ENCODE results near the gene HEATR1.
"Not testable (repeated sequence)": the region's sequence is repeated elsewhere in the genome, so short reads cannot be mapped to it uniquely, and the experiment has no call there.

Gene HEATR1

DNA sequence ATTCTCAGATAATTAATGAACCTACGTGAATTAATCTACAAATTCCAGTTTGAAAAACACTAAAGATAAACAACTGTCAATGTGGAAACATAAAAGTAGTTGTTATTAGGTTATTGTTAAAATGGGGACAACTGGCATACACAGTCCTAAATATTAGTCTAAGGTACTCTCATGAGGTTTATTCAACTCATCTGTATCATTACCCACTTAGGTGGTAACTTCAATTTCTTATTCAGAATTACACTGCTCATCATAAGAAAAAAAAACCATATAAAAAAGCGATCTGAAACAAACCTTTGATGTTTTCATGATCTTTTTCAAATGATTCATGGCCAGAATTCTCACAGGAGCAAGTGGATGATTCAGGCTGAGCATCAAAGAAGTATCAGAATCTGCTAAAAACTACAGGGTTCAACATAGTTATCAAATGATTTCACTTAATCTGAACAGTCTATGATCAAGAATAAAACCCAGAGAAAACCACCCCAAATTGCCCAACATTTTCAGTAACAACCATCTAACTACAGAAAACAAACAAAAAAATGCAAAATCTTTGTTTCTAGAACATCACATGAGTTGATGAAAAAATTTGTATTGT lies 13.7 kb downstream of the HEATR1 start:
- no peak for DNase-seq

- no peak for DNase-seq
These were observed 14.8 kb downstream of the HEATR1 start for GRCh38 chr1:236589531-236589930.

DNA sequence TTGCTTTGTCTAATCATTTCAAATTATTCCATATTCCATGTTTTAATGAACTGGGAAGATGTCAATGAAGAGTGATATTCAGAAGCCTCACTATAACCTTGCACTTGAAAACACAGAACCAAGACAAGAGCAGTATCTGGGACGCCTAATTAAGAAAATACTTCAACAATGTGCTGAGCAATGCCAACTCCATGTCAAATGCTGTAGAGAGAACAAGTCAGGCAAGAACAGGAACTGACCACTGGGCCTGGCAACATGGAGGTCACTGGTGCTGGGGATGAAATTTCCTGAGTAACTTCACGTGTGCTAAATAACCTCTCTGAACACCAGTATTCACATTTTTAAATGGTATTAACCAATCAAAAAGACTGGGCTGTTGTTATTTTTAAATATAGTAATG lies 22.8 kb downstream of the HEATR1 start:
- no peak for DNase-seq

DNA sequence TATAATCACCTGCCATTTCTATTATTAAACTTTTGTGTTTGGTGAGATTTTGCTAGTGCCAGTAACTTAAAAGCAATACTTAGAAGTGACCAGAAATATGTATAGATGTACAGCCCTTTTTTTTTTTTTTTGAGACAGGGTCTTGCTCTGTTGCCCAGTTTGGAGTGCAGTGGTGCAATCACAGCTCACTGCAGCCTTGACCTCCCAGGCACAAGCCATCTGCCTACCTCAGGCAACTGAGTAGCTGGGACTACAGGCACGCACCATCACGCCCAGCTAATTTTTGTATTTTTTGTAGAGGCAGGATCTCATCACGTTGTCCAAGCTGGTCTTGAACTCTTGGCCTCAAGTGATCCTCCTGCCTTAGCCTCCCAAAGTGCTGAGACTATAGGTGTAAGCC lies 23.9 kb downstream of the HEATR1 start:
- DNase-seq, result not testable (repeated sequence)

GRCh38 chr1:236578661-236579060 lies 25.7 kb downstream of the HEATR1 start:
- DNase-seq, result no peak

DNA sequence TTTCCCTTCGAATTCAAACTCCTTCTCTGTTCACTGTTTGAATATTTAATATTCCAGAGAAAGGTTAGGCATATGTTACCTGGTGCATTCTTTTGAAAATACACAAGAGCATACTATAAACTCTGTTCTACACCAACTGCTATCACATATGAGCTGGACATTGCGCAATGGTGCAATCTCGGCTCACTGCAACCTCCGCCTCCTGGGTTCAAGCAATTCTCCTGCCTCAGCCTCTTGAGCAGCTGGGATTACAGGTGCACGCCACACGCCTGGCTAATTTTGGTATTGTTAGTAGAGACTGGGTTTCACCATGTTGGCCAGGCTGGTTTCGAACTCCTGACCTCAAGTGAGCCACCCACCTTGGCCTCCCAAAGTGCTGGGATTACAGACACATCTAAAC lies 27.3 kb downstream of the HEATR1 start:
- DNase-seq, result not testable (repeated sequence)

GRCh38 chr1:236576004-236576403 lies 28.3 kb downstream of the HEATR1 start:
- no peak for DNase-seq

- no peak for DNase-seq
These were observed 28.8 kb downstream of the HEATR1 start for GRCh38 chr1:236575523-236575922.

DNA sequence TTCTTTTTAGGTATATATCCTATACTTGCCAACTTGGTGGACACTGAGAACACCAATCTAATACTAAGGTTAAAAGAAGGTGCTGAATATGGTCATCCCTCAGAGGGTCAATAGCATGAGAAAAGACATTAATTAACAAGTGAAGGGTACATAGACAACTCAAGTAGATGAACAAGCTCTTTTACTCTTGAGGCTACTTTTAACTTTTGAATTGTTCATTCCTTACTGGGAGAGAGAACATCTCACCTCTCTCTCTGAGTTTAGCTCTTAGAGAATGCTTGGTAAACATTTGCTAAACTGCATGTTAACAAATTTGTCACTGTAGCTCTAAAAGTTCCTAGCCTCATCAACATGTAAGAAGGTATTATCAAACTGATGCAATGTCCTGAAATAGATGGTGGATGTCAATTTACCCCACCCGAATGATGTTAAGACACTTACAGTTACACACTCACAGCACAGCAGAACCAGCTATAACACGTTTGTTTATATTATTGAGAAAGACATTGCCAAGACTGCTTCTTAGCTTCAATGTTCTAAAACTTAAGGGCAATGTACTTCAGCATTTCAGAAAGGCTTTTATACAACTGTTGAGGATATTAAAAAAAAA lies 35.9 kb downstream of the HEATR1 start:
- no peak for DNase-seq

GRCh38 chr1:236565530-236565929 lies 38.8 kb downstream of the HEATR1 start:
- DNase-seq, result no peak

GRCh38 chr1:236561976-236562375 lies 42.3 kb downstream of the HEATR1 start:
- DNase-seq, result no peak

DNA sequence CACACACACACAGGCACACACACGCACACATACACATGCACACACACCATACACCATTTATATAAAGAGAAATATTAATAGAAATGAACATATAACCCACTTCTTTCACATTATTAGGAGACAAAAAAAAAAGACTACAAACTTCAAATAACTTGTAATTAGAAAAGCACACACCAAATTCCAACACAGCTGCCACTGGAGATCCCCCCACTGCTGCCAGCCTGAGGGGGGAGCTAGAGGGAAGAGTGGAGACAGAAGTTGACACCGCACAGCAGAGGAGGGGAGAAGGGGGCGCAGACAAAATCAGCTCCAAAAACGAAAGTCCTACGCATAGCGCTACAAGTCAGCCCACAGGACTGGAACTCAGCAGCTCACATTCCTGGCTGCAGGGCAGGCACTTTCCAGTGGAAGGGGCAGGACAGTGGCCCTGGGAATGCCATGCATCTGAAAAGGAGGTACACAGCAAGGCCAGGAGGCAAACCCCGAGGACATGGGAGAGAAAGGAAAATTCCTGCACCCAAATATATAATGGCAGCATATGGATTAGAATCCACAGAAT lies 44.0 kb downstream of the HEATR1 start:
- DNase-seq, result no peak

DNA sequence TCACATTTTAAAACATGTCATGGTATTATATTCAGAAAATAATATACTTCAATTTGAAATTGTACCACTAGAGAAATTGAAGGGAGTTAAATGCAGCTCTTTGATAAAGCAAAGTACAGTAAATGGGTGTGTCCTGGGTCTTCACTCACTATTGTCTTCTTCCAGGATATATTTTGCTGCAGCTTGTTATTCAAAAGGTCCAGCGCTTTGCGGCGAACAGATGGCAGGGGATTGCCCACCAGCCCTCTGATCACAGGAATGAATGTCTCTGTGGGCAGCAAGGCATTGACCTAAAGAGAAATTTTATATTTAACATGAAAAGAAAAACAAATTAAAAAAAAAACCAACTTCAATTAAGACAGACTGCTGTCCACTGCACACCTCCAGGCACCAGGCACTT lies 45.5 kb downstream of the HEATR1 start:
- DNase-seq, result no peak

DNA sequence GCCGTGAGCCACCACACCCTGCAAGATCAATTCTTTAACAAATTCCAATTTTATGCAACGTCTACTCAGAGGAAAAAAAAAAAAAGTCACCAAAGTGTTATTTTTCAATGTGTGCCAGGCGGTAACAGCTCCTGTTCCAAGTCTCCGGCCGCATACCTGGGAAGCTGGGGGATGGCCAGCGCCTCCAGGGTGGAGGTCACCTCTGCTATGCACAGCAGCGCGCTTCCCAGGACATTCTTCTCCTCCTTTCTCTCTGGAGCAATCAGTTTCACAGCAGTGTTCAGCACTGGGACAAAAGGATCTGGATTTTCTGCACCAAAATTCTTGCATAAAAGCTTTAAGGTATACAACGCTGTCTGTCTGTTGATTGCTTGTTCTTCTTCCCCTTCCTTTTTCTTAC lies 46.2 kb downstream of the HEATR1 start:
- DNase-seq, result no peak

GRCh38 chr1:236556606-236557005 lies 47.7 kb downstream of the HEATR1 start:
- DNase-seq, result no peak

DNA sequence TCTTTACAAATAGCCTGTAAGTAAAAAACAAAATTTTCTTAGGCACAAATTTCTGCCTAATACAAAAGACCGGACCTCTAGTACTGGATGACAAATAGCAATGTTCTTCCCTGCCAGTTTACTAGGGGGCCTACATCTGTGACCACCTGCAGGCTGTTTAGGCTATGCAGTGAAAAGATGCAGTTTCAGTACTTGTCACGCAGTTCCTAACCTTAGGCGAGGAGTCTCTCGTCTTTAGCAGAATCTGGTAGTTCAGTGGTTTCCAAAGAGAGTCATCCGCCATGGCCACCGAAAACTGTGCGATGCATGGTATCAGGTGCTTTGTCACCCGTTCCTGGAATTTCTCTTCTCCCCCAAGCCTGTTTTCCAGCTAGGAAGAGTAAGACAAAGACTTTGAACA lies 50.9 kb downstream of the HEATR1 start:
- no peak for DNase-seq

DNA sequence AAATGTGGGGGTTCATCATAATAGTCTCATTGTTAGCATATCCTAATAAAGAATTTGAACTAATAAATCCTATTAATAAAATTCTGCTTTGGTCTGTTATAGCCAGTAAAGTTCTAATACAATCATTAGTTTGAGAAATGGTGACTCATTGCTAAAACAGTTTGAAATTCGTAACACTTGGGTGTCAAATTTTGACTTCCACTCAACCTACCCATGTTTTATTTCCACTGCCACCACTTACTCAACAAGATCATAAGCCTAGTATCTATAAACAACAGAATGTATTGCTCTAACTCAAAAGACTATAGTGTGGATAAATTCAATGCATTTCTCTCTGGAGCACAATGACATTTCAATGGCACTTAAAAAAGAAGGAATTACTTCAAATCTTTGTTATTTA lies 51.4 kb downstream of the HEATR1 start:
- no peak for DNase-seq

- no peak for DNase-seq
These were observed 52.2 kb downstream of the HEATR1 start for GRCh38 chr1:236552096-236552495.

DNA sequence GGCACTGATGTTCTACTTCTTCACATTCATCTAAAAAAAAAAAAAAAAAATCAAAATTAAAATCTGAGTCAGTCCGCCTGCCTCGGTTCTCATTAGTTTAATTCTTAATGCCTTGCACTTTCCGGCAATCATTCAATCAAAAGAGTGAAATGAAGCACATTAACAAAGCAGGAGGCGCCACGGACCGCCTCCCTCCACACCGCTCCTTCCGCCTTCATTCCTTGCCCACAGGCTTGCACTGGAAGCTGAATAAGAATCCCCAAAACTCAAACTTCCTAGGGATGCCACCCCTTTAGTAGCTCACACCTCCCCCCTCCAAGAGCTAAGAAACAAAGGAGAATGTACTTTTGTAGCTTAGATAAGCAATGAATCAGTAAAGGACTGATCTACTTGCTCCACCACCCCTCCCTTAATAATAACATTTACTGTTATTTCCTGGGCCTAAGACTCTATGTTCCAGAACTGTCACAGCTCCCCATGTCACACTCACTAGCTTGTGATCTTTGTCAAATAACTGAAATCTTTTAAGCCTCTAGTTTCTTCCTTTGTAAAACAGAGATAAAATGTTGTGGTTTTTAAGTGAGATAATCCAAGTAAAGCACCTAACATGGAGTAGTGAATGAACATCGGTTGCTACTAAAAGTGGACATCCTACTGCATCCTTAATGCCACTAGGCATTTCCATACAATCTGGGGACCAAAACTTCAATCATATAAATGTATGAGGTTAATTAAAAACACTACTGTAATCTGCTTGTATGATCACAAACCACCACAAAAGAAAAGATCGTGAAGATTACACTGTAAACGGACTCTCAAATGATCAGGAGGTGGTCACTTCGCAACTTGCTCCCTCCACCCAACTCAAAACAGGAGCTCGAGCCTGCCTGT lies 53.1 kb downstream of the HEATR1 start:
- no peak for DNase-seq

DNA sequence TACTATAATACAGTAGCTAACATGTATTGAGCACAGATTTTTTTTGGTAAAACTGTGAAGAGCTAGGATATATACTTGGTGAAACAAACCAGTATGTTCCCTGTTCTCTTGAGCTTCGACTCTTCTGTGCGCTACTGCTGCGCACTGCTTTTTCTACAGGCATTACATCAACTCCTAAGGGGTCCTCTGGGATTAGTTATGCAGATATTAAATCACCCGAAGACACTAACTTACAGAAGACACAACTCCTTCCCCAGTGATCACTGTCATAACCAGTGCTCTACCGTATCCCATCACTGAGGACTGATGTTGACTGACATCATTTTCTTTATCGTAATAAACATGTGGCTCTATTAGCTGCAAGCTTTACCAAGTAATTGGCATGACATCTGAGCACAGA lies 55.9 kb downstream of the HEATR1 start:
- DNase-seq, result no peak

- DNase-seq, result peak; percentile 24
These were observed 58.6 kb downstream of the HEATR1 start for GRCh38 chr1:236545621-236546169.

- no peak for DNase-seq
These were observed 61.1 kb downstream of the HEATR1 start for GRCh38 chr1:236543065-236543669.

DNA sequence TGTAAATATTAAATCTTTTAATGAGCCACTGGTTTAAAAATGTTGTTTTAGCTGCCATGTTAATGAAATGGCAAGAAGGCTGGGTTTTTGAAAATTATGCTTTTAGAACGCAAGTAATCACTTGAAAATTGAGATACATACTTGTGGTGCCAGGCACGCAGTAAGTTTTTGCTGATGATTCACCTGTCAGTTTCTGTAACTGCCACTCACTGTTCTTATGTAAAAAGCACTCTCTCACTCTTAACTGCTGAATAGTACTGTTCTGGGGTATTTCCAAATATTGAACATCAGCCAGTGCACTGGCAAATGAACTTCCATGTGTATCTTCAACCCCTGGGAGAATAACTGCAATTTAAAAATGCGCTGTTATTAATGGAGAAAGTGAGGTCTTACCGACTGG lies 62.6 kb downstream of the HEATR1 start:
- DNase-seq, result no peak

All from CD4-positive, alpha-beta T cell treated with Interleukin-4 for 4 hours (primary cell).